GM13976 (cell line): Measurements from ENCODE around the gene ADPRH.

ENCODE experiments used
- DNase-seq: peaks from one replicate; pipeline ENCODE4 v3.0.0; 2012; ENCODE audit warnings: low spot score
- CTCF ChIP-seq: IDR thresholded peaks from 2 replicates; pipeline ENCODE4 v1.5.1; 2012; ENCODE audit warnings: borderline replicate concordance, mild to moderate bottlenecking; ENCODE audit not compliant: insufficient read depth; ENCODE audit errors: extremely low read depth, missing control alignments, control extremely low read depth
- in situ Hi-C: fragments of 300-500 bp; cut with MboI; formaldehyde crosslinking; loops from one replicate; pipeline ENCODE4 v1.12.0; 2022; ENCODE audit warnings: low sequenced_read_pairs, mixed read lengths, inconsistent platforms; ENCODE audit not compliant: unreplicated experiment

Gene ADPRH

DNA sequence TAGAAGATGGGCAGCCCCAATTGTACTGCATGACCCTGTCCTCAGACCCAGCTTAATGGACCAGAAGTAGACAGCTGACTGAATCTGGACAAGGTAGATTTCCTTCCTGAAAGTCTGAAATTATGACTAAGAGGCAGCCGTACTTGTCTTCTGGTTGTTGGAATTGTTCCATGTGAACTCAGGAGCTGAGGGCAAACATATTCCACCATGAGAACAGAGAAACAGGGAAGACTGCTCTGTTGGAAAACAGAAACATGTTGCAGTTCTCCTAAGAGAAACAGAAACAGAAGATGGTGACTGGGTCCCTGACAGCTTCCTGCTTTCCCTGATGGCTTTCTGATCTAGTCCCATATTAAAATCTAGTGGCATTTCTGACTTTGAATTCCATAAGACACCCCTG lies 57.0 kb downstream of the ADPRH start:
- TF ChIP-seq CTCF: no peak
- no peak for DNase-seq
- in situ Hi-C loops: no loop called here

DNA sequence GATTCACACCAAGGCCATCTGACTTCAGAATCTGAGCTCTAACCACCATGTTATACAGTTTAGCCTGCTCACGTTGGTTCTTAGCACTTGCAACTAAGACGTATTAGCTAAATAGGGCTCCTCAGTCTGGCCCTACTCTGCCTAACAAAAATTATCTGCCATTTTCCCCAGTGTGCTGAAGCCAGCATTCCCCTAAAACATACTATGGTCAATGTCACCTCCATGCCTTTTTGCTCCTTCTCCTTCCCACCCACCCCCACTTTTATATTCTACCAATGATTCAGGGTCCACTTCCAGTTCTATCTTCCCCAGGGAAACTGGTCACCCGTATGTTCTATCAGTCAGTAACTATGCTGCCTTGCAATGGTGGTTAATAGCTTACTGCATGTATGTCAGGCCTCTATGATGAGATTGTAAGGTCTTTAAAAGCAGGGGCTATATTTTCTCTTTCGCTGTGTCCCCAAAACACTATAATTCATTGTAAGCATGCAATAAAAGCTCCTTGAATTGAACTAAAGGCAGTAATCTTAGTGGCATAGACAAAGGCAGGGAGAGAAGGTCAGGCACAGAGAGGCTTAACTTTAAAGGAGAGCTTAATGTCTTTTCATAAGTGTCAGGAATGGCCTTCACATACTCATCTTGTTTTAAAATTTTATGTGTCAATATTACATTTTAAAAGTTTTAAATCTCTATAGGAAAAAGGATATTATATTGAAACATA lies 57.8 kb downstream of the ADPRH start:
- in situ Hi-C loops: no loop called here
- DNase-seq: no peak
- TF ChIP-seq CTCF: no peak

GRCh38 chr3:119637679-119638477 lies 58.6 kb downstream of the ADPRH start:
- in situ Hi-C loops: no loop called here
- no peak for TF ChIP-seq CTCF
- DNase-seq: no peak
